Measurements from ENCODE around the gene POU5F2.

GRCh38 chr5:93723005-93723404 is 18.4 kb downstream of the POU5F2 start:
- TF ChIP-seq EZH2 (IDR thresholded peaks at IDR 0.05; ENCODE audit: low read depth) (no peak), CTCF (conservative IDR thresholded peaks at IDR 0.05) (no peak)

Measured in PC-9 (cell line).